Measurements from ENCODE around the gene EPHB2.

GRCh38 chr1:22782406-22782805 is 71.8 kb downstream of the EPHB2 start:
- TF ChIP-seq CTCF (IDR thresholded peaks at IDR 0.05) (no peak), EP300 (IDR thresholded peaks at IDR 0.05) (no peak)
